ENCODE results near the gene ADAMTS9. TPM values are rescaled to one million over a fixed set of nuclear protein-coding genes. Genes with fewer than 3 reads are reported as not detected.

Gene ADAMTS9
- total RNA-seq, 1 donor from 2014 or later = 5.1 TPM

DNA sequence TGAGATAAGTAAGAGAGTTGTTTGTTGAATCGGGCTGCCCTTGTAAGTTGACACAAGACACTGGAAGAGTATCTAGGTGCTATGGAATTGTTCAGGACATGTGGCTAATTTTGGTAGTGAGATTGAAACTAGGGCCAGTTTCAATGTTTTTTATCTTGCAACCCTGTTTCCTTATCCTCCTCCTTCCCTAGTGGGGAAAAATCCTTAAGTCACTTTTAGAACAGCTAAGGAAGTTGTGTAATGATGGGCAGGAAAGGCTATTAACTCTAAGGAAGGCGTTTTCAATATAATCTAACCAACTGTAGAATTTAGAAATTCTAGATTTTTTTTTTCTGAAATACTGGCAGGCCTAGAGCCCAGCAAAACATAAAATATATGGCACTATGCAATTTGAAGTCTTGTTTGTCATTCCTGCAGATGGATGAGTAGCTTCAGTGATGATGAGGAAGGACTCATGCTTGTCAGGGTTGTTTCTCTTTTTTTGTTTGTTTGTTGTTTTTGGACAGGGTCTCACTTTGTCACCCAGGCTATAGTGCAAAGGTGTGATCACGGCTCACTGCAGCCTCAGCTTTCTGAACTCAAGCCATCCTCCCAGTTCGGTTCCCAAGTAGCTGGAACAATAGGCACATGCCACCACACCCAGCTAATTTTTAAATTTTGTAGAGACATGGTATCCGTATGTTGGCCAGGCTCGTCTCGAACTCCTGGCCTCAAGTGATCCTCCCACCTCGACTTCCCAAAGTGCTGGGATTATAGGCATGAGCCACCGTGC is 27.6 kb upstream of the ADAMTS9 start:
- Mint-ChIP-seq H3K4me3 (ENCODE audit: unreplicated experiment) (no peak overlapping the region), H3K27me3 (ENCODE audit: low read depth) (peaks cover 2% of the 10 kb centered on the region), H3K9me3 (ENCODE audit: low read depth) (no peaks in the 10 kb centered on the region), H3K27ac (ENCODE audit: unreplicated experiment) (peak overlapping the region; percentile 20), H3K4me1 (ENCODE audit: low read depth) (peaks cover 20% of the 10 kb centered on the region), H3K36me3 (ENCODE audit: low read depth) (peaks cover 1% of the 10 kb centered on the region)
- DNase-seq (ENCODE audit: low spot score) = no peak
- TF ChIP-seq, protein P1, sequence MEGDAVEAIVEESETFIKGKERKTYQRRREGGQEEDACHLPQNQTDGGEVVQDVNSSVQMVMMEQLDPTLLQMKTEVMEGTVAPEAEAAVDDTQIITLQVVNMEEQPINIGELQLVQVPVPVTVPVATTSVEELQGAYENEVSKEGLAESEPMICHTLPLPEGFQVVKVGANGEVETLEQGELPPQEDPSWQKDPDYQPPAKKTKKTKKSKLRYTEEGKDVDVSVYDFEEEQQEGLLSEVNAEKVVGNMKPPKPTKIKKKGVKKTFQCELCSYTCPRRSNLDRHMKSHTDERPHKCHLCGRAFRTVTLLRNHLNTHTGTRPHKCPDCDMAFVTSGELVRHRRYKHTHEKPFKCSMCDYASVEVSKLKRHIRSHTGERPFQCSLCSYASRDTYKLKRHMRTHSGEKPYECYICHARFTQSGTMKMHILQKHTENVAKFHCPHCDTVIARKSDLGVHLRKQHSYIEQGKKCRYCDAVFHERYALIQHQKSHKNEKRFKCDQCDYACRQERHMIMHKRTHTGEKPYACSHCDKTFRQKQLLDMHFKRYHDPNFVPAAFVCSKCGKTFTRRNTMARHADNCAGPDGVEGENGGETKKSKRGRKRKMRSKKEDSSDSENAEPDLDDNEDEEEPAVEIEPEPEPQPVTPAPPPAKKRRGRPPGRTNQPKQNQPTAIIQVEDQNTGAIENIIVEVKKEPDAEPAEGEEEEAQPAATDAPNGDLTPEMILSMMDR (IDR thresholded peaks at IDR 0.05) = no peak

DNA sequence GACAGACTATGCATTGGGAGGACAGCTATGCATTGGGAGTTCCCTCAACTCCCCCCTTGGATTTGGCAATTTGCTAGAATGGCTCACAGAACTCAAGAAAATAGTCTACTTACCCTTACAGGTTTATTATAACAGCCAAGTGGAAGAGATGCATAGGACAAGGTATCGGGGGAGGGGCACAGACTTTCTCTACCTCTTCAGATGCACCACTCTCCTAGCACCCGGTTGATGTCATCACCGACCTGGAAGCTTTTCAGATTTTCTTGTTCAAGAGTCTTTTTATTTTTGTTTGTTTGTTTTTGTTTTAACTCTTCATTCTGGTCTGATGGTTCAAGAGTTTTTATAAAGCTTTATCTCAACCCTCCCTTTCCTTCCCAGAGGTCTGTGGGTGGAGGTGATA is 20.7 kb upstream of the ADAMTS9 start:
- TF ChIP-seq, protein P1 (IDR thresholded peaks at IDR 0.05) = no peak
- H3K4me1 Mint-ChIP-seq (ENCODE audit: low read depth) = no peaks in the 10 kb centered on the region
- peaks cover 3% of the 10 kb centered on the region for H3K27me3 Mint-ChIP-seq (ENCODE audit: low read depth)
- peaks cover 2% of the 10 kb centered on the region for H3K36me3 Mint-ChIP-seq (ENCODE audit: low read depth)
- H3K27ac Mint-ChIP-seq (ENCODE audit: unreplicated experiment) = no peak overlapping the region
- no peak for DNase-seq (ENCODE audit: low spot score)
- H3K4me3 Mint-ChIP-seq (ENCODE audit: unreplicated experiment) = no peak overlapping the region
- peaks cover 4% of the 10 kb centered on the region for H3K9me3 Mint-ChIP-seq (ENCODE audit: low read depth)

DNA sequence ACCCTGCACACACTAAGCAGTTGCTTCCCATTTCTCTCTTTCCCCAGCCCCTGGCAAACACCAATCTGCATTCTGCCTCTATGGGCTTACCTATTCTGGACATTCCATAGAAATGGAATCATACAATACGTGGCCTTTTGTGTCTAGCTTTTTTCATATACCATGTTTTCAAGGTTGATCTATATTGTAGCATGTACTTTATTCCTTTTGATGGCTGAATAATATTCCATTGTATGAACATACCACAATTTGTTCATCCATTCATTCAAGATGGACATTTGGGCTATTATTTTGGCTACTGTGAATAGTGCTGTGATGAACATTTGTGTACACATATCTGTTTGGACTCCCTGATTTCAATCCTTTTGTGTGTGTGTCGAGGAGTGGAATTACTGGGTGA is 18.1 kb upstream of the ADAMTS9 start:
- TF ChIP-seq, protein P1 (IDR thresholded peaks at IDR 0.05) = no peak
- no peak overlapping the region for H3K4me3 Mint-ChIP-seq (ENCODE audit: unreplicated experiment)
- no peak overlapping the region for H3K27ac Mint-ChIP-seq (ENCODE audit: unreplicated experiment)
- DNase-seq (ENCODE audit: low spot score) = no peak
- peaks cover 2% of the 10 kb centered on the region for H3K36me3 Mint-ChIP-seq (ENCODE audit: low read depth)
- H3K27me3 Mint-ChIP-seq (ENCODE audit: low read depth) = peaks cover 1% of the 10 kb centered on the region
- peaks cover 4% of the 10 kb centered on the region for H3K9me3 Mint-ChIP-seq (ENCODE audit: low read depth)
- H3K4me1 Mint-ChIP-seq (ENCODE audit: low read depth) = no peaks in the 10 kb centered on the region

DNA sequence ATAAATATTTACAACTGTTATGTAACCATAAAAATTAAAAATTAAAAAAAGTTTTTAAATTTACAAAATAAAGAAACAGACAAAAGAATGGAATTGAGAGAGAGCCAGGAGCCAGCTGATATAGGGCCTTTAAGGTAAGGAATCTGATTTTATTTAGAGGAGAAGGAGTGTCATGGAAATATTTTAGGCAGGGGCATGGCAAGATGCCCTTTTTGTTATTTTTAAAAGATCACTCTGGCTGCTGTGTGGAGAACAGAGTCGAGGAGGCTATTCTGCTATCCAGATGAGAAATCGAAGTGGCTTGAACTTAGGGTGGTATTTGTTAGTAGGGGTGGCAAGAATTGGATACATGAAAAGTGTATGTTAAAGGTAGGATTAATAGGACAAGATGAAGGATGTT is 9.1 kb upstream of the ADAMTS9 start:
- Mint-ChIP-seq H3K4me1 (ENCODE audit: low read depth) (no peaks in the 10 kb centered on the region), H3K27me3 (ENCODE audit: low read depth) (no peaks in the 10 kb centered on the region), H3K4me3 (ENCODE audit: unreplicated experiment) (no peak overlapping the region), H3K36me3 (ENCODE audit: low read depth) (no peaks in the 10 kb centered on the region), H3K9me3 (ENCODE audit: low read depth) (no peaks in the 10 kb centered on the region), H3K27ac (ENCODE audit: unreplicated experiment) (no peak overlapping the region)
- TF ChIP-seq, protein P1 (IDR thresholded peaks at IDR 0.05) = no peak
- no peak for DNase-seq (ENCODE audit: low spot score)

DNA sequence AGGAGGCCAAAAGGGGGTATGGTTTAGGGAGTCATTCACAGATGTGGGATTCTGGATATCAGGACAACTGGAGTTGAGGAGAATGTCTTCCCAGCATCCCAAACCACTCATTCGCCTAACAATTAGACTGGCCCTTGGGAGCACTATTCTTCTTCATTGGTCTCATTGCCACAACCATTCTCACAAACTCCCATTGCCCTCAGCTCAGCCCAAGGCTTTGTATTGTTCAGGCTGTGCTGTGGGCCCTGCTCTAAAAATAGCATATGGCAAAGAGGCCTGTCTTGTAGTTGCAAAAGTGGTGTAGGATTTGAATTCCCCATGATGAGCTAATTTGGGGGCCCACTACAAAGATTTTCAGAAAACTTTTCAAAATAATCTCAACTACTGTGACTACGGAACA is 6.3 kb upstream of the ADAMTS9 start:
- Mint-ChIP-seq H3K27me3 (ENCODE audit: low read depth) (no peaks in the 10 kb centered on the region), H3K9me3 (ENCODE audit: low read depth) (no peaks in the 10 kb centered on the region), H3K4me1 (ENCODE audit: low read depth) (no peaks in the 10 kb centered on the region), H3K4me3 (ENCODE audit: unreplicated experiment) (no peak overlapping the region), H3K27ac (ENCODE audit: unreplicated experiment) (no peak overlapping the region), H3K36me3 (ENCODE audit: low read depth) (no peaks in the 10 kb centered on the region)
- no peak for DNase-seq (ENCODE audit: low spot score)
- TF ChIP-seq, protein P1 (IDR thresholded peaks at IDR 0.05) = no peak
